Fibroblast of lung (primary cell): ENCODE data around the gene NACA2.

Experiments
- EZH2 ChIP-seq: IDR thresholded peaks from 2 replicates; pipeline ENCODE4 v1.5.1; 2012; ENCODE audit warnings: low read length, control low read depth, mild to moderate bottlenecking; ENCODE audit errors: missing control alignments
- TF ChIP-seq, protein P1 (sequence below), 2 donors: IDR thresholded peaks in 1 of 2; conservative IDR thresholded peaks in 1 of 2; 1 replicate in 1 of 2; 2 replicates in 1 of 2; pipeline ENCODE4 v1.5.1; 2011 to 2012; ENCODE audit warnings: low read length in 2 of 2, control low read depth in 1 of 2, inconsistent platforms in 1 of 2, low read depth in 1 of 2, mild to moderate bottlenecking in 1 of 2

DNA sequence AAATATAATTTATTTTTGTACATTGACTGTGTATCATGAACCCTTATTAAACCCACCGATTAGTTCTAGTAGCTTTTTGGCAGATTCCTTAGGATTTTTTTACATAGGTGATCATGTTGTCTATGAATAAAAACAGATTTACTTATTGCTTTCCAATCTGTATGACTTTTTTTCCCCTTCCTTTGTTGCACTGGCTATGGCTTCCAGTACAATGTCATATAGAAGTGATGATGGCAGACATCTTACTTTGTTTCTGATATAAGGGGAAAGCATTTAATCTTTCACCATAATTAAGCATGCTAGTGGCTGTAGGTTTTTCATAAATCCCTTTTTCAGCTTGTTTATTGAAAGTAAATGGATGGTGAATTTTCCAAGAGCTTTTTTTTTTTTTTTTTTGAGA is 28.9 kb upstream of the NACA2 start:
- TF ChIP-seq, protein P1, sequence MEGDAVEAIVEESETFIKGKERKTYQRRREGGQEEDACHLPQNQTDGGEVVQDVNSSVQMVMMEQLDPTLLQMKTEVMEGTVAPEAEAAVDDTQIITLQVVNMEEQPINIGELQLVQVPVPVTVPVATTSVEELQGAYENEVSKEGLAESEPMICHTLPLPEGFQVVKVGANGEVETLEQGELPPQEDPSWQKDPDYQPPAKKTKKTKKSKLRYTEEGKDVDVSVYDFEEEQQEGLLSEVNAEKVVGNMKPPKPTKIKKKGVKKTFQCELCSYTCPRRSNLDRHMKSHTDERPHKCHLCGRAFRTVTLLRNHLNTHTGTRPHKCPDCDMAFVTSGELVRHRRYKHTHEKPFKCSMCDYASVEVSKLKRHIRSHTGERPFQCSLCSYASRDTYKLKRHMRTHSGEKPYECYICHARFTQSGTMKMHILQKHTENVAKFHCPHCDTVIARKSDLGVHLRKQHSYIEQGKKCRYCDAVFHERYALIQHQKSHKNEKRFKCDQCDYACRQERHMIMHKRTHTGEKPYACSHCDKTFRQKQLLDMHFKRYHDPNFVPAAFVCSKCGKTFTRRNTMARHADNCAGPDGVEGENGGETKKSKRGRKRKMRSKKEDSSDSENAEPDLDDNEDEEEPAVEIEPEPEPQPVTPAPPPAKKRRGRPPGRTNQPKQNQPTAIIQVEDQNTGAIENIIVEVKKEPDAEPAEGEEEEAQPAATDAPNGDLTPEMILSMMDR (conservative IDR thresholded peaks at IDR 0.05 in 1 of 2, IDR thresholded peaks at IDR 0.05 in 1 of 2; ENCODE audit: low read depth in 1 of 2, low read length in 2 of 2) = no peak
- no peak for TF ChIP-seq EZH2
